HG03108 (cell line): ENCODE measurements around the gene CBFB.
A peak's percentile ranks its signal among the peaks of the same experiment; 100 is the strongest.

Source experiments
- ATAC-seq: cut with Tn5 transposase; IDR thresholded peaks from one replicate; pipeline ENCODE4 v1.9.1; 2021; ENCODE audit warnings: moderate library complexity; ENCODE audit not compliant: unreplicated experiment

The CBFB gene

DNA sequence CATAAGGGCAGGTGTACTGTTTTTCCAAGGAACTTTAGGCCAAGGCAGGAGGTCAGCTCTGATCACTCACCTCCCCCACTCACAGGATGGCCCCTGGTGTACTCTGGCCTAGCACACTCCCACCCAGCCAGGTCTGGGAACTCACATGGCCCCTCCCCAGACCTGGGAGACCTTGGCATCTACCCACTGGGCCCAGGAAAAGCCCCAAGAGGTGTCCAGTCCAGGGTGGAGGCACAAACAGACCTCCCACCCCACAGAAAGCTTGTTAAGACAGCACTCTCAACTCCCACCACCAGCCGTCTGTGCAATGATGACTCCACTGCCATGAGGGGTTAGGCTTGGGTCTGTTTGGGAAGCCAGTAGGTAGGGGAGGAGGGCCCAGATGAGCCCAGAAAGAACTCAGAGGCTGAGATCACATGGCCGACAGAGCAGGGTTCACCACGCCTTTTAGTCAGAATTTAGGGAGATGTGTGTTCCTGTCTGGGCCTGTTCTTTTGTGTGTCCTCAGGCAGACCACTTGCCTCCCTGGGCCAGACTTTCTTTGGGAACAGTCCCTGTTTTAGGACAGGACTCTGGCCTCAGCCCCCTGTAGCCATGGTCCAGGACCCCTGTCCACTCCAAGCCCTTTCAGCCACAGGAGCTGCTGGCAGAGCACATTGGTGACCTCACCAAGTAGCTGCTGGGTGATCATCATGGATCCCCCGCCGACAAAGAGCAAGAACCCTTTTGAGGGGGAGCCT, 12.1 kb upstream of the CBFB start:
- no peak for ATAC-seq

DNA sequence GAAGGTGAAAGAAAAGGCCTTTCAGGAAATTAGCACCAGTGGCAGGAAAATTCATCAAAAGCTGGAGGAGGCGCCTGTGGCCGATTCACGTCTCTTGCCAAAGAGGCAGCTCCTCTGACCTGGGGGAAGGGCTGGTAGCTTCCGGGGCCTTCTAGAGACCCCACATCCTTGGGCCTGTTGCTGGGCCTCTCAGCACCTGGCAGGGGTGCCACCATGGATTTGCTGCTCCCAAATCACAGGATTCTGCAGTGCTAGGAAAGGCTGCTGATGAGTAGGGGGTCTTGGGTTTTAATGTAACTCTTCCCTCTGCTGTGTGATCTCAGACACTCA, 11.6 kb upstream of the CBFB start:
- no peak for ATAC-seq

DNA sequence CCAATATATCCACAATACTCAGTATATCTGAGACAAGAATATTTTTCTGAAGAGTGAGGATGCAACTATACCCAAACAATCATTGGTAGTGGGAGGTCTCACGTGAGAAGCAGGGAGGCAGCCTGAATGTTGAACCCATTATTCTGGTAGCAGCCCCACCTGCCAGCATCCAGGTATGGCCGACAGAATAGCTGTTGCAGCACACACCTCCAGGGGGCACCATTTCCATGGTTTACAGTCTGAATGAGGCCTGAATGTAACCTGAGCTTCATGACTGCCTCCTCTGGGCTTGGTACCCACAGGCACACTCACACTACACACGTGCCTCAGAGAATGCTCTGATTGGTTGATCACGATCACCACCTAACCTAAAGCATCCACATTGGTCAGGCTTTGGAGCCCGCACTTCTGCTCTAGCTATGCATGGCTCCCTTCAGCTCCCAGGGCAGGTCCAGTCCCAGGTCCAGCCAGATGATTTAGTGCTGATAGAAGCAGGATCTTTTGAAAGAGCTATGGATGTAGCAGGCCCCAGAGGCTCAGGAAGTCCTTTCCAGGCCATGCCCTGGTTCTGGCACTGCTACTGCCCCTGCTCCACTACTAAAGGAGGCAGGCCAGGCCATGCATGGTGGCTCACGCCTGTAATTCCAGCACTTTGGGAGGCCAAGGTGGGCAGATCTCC, 11.0 kb upstream of the CBFB start:
- peak; percentile 69 for ATAC-seq

DNA sequence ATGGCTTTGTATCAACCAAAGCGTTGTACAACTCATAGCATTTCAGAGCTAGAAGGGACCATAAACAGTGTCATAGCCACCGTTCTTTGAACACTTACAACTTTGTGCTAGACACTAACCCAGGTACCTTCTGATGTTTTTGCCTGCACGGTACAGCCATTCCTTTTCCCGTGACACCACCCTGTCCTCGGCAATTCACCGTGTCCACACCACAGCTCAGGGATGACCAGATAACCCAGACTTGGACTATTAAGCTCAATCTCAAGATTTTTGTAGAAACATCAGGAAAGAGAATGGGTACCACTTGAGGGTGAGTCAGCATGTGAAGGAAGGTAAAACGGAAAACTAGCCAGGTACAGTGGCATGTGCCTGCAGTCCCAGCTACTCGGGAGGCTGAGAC, 9.8 kb upstream of the CBFB start:
- ATAC-seq, result no peak

DNA sequence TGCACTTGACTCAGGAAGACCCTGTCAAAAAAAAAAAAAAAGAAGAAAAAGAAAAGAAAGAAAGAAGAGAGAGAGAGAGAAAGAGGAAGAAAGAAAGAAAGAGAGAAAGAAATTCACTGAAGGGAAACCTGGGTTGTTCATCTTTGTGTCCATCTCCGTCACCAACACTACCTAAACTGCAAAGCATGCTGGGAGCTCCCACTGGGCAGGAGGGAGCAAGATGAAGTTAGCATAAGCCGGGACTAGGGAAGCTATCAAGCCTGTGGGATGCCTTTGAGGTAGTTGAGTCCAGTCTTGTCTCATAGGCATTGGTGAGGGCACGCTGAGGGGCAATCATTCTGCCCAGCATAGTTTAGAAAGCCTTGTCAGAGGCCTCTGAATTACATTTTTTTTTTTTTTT, 7.6 kb upstream of the CBFB start:
- no peak for ATAC-seq

DNA sequence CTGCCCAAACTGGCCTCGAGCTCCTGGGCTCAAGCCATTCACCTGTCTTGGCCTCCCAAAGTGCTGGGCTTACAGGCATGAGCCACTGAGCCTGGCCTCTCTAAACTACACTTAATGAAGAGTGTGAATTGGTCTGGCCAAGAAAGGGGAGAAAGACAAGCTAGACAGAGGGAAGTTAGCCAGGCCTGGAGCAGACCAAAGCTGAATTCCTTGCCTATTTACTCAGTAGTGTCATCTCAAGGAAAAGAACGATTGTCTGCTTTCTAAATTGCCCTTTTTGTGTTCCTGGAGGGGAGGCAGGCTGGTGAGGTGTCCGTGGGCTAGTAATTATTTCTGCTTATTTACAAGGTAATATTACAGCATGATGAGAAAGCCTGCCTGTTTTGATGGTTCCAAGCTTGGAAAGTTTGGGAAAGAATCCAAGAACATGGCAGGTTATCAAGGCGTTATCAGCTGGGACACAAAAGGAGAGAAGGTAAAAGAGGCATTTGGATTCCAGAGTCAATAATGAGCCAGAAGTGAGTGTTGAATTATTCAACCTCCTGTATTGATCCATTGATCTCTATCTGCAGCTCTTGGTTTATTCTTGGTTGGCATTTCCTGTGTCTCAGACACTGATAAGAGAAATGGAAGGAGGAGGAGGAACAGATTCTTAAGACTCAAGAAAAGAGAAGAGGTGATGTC, 6.3 kb upstream of the CBFB start:
- ATAC-seq, result no peak

DNA sequence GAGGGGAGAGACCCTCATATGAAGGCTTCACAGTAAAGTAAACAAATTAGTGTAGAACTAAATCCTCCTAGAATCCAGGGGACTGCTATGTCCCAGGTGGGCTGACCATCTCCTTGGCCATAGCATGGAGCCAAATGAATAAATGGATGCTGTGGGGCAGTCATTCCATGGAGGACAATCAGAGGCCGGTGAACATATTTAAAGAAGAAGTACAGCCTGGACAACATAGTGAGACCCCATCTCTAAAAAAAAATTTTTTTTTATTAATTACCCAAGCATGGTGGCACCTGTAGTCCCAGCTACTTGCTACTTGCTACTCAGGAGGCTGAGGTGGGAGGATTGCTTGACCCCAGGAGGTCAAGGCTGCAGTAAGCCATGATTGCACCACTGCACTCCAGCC, 5.3 kb upstream of the CBFB start:
- ATAC-seq, result no peak

DNA sequence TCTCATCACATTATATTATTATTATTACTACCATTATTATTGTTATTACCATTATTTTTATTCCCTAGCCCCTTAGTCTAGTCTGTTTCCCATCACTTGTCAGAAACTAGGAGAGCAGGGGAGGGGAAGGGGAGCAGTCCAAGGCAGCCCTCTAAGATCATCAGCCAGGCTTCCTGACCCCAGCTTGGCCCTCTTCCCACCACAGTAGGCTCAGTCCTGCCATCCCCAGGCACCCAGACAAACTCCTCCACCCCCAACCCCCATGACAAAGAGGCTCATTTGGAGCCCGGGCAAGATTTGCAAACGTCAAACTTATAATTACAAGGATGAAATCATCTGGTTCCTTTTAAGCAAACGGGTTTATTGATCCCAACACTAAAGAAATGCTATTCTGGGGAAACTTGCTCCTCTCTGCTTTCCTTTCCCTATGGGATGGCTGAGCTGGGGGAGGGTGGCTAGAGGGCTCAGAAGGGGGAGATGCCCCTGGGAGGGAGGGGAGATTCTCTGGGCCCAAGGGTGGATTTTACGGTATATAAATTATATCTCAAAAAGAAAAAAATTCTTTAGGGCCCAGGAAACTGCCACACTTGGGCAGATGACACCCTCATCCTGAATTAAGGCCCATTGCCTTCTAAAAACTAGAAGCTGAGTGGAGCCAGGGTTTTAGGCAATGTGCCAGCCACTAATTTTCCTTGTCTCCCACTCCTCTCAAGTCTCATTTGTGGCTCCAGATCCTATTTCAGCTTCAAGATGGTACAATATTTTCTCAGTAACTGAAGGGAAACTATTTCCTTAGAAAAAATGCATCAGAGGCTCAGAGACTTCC, 4.4 kb upstream of the CBFB start:
- ATAC-seq, result no peak

DNA sequence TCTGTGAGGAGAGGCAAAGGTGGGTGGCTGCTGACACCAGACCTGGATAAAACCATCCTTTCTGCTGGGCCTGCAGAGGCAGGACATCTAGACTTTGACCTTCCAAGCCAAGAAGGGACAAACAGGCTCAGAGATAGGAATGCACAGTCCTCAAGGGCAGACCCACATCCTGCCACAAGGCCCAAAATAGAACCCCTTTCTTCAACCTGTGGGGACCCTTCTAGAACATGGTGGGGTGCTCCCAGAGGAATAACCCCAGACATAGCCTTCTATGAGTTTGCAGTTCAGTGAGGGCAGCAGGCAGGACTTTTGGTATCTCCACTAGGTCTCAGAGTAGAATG, 3.8 kb upstream of the CBFB start:
- ATAC-seq, result no peak

DNA sequence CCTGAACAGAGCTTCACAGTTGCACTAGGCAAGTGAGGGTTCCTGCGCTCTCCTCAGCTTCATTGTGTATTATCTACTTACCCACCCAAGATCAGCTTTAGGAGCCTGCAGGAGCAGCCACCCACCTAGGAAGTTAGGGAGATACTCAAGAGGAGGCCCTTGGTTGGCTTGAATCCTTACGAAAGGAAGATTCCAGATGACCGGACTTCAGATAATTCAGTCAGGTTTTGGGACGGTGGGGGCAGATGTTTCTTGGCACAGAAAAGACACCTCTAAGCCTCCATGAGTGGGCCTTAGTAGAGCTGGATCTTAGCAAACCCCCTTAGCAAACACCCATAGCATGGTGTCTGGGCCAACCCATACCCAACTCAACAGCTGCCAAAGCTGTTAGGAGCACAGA, 2.4 kb upstream of the CBFB start:
- no peak for ATAC-seq

DNA sequence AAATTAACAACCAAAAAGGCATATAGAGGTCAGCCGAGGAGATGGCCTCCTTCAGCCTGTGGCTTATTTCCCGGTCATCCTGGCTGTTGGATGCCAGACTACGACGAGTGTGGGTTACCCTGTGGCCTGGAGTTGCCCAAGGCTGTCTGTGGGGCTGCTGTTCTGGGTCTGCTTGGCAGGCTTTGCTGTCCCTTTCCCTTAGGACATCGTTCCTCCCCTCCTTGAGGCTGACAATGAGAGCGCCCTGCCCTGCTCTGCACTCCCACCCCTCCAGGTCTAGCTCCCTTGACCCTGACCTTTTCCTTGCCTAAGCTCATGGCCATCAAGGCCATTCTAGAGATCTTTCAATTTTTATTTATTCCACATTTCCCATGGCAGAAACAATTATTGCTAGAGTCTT, 1.9 kb upstream of the CBFB start:
- ATAC-seq, result no peak

DNA sequence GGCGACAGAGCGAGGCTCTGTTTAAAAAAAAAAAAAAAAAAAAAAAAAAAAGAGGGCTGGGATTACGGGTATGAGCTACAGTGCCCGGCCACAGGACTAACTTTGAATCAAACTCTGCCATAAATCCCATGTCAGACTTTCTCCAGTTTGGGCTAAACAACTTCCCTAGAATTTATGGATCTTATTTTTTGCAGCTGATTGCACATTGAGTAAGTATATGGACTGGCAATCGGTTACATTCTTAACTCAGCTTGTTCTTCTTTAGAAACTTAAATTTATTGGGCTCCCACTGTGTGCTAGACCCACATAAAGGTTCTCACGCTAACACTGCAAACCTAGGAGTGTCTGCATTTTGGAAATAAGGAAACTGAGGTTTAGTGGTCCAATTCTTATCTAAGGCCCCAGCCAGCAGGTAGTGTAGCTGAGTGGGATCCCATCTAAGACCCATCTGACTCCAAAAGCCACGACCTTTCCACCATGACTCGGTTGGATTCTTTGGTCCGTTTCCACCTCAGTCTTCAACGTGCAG, 718 bp upstream of the CBFB start:
- no peak for ATAC-seq

DNA sequence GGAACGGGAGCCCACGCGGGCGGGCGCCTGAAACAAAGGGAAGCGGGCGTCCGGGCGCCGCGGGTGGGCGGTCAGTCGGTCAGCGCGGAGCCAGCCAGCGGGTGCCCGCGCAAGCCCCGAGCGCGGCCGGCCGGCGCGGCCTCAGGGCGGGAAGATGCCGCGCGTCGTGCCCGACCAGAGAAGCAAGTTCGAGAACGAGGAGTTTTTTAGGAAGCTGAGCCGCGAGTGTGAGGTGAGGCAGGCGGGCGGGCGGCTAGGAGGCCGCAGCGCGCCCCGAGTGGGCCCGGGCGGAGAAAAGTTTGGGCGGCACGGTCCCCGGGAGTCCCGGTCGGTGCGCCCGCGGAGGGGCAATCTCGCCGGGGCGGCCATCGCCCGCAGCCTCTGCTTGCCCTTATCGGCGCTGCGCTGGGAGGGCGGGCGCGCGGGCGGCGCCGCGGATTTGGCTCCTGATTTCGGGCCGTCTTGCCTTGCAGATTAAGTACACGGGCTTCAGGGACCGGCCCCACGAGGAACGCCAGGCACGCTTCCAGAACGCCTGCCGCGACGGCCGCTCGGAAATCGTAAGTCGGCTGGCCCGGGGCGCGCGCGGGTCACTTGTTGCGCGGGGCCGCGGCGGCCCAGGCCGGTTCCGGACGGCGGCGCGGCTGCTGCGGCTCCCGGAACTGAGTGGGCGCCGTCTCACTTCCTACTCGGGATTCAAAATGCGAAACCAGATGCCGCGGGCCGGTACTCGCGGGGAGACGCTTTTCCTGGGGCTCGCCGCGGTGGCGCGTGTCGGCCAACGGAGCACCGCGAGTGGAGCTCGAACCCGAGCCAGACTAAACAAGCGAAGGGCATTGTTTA, 526 bp downstream of the CBFB start:
- ATAC-seq, result peak; percentile 41

DNA sequence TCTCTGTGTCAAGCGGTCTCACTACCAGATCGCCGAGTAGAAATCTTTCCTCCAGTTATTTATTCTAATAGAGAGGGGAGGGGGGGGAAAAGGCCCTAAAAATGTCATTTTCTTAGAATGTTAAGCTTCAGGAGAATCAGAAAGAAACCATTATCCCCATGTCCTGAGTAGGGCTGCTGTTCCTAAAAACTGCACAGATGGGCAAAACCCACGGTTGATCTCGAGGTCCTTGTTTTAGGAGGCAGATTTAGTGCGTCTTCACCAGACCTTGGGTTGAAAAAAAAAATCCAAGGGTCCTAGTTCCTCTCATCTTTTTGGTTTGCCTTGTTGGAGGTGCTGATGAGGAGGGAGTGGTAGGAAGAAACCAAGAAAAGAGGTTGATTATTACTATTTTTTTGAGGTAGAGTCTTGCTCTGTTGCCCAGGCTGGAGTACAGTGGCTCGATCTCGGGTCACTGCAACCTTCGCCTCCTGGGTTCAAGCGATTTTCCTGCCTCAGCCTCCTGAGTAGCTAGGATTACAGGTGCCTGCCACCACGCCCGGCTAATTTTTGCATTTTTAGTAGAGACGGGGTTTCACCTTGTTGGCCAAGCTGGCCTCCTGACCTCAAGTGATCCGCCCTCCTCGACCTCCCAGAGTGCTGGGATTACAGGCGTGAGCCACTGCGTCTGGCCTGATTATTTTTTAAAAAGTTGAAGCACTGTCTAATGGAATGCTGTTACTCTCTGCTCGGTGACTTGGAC, 1.4 kb downstream of the CBFB start:
- no peak for ATAC-seq

DNA sequence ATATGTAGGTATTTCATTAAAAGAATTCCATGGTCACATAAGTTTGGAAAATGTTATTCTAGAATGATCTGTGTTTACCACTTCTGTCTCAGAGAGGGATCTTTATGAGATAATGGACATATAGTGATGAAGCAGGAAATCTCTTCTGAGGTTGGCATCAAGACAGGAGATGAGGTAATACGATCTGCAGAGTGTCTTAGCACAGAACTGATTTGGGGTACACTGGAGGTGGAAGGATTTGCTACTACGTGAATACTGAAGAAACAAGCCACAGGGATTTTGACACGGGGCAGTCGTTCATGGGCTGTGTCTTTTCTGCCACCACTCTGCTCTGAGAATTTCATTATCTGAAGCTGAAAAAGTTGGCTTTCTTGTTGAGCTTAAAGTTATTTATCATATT, 5.5 kb downstream of the CBFB start:
- ATAC-seq, result no peak

DNA sequence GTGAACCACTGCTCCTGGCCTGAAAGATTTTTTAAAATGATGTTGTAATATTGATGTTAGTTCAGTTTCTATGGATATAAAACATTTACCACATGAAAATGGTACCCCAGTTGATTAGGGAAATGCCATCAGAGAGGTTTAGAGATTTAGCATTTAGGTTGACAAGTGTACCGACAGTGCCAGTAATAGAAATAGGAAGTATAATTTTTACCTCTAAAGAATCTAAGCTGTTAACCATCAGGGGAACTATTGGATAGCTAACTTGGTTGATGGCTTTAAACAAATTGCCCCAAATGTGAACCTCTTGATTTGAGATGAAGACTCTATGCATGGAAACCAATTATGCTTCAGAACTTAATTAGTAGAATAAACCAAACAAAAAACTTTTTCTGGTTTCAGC, 6.4 kb downstream of the CBFB start:
- ATAC-seq, result no peak

DNA sequence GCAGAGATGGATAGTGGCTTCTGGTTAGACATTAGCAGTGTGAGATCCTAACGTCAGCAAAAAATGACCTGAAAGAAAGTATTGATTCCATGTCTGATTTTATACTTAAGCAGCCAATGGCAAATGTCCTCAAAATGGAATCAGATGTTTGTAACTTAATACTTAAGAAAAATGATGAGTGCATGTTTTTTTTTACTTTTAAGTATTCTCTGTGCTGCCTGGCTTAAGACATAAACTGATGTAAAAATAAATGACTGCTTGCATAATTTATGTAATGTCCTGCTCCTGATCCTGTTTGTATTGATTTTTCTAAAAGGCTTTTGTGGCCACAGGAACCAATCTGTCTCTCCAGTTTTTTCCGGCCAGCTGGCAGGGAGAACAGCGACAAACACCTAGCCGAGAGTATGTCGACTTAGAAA, 7.4 kb downstream of the CBFB start:
- no peak for ATAC-seq

DNA sequence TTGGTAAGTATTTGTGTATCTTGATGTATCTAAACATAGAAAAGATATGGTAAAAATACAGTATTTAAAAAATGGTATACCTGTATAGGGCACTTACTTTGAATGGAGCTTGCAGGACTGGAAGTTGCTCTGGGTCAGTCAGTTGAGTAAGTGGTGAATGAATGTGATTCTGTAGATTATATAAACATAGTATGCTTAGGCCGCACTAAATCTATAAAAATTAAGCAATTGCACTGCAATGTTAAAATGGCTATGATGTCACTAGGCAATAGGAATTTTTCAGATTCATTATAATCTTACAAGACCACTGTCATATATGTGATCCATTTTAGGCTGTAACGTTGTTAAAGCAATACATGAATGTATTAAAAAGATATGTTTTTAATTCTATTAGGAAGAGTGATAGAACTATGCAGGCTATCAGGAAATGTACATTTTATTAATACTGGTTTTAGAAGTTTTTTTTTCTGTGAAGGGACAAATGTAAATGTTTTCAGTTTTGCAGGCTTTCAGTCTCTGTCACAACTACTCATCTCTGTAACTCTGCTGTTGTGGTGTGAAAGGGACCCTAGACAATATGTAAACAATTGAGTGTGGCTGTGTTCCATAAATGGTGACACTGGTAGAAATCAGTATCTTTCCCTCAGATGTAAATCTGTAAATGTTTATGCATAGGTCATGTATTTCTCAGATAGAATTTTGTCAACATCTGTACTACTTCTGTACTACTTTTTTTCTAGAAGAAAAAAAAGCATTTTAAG, 10.5 kb downstream of the CBFB start:
- ATAC-seq, result peak; percentile 66

DNA sequence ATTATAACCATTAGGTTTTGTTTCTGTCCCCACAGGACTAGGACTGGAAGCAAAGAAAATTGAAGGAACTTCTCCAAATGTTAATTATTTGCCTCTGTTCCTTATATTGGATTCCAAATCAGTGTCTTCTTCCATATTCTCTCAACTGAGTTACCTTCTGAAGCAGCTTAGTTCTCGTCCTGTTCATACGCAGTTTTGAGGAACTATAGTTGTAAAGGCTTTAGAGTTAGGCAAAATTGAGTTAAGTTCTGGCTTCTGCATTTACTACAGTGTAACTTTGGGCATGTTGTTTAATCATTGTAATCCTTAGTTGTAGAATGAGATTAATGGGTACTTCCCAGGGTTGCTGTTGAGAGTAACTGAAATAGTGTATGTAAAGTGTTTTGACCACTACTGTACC, 11.2 kb downstream of the CBFB start:
- no peak for ATAC-seq
